ENCODE data around the gene RFPL2.

DNA sequence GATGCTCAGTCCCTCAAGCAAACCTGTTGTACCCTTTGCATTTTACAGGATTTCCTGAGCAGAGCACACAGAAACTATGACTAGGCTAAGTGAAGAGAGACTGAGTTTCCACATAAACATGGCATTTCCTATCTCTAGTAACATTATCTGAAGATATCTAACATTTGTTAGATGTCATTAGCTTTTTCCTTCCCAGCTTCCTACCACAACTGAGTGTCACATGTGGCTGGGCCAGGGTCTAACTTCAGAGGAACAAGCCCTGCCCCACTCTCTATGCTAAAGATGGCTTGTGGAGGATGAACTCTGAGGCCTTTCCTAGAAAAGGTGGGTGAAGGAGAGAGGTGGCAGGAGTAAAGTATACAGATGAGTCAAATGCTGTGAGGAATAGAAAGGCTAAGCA, 62.3 kb downstream of the RFPL2 start:
- TF ChIP-seq POLR2A (IDR thresholded peaks at IDR 0.05) = no peak
- TF ChIP-seq, protein P1, sequence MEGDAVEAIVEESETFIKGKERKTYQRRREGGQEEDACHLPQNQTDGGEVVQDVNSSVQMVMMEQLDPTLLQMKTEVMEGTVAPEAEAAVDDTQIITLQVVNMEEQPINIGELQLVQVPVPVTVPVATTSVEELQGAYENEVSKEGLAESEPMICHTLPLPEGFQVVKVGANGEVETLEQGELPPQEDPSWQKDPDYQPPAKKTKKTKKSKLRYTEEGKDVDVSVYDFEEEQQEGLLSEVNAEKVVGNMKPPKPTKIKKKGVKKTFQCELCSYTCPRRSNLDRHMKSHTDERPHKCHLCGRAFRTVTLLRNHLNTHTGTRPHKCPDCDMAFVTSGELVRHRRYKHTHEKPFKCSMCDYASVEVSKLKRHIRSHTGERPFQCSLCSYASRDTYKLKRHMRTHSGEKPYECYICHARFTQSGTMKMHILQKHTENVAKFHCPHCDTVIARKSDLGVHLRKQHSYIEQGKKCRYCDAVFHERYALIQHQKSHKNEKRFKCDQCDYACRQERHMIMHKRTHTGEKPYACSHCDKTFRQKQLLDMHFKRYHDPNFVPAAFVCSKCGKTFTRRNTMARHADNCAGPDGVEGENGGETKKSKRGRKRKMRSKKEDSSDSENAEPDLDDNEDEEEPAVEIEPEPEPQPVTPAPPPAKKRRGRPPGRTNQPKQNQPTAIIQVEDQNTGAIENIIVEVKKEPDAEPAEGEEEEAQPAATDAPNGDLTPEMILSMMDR (IDR thresholded peaks at IDR 0.05) = no peak

Data from adrenal gland (tissue), 5 donors.